ENCODE data around the gene HMCN2.

HMCN2 gene

GRCh38 chr9:130284249-130284625, 18.7 kb downstream of the HMCN2 start:
- H3K79me2 ChIP-seq (ENCODE audit: low read length) = no peaks in the 10 kb centered on the region
- no peak overlapping the region for H3K27ac ChIP-seq (ENCODE audit: low read length)
- no peak overlapping the region for H2AFZ ChIP-seq (ENCODE audit: low read depth, low read length)
- TF ChIP-seq CTCF (IDR thresholded peaks at IDR 0.05; ENCODE audit: low read depth, low read length) = no peak
- TF ChIP-seq EZH2phosphoT487 (IDR thresholded peaks at IDR 0.05; ENCODE audit: low read depth) = no peak
- no peaks in the 10 kb centered on the region for H3K36me3 ChIP-seq (replicated peaks; ENCODE audit: low read depth, low read length)
- no peaks in the 10 kb centered on the region for H3K4me1 ChIP-seq (ENCODE audit: low read length)
- H3K9me3 ChIP-seq (ENCODE audit: insufficient read depth, low read length) = no peaks in the 10 kb centered on the region
- H3K9ac ChIP-seq (ENCODE audit: low read length) = no peak overlapping the region
- no peak overlapping the region for H3K4me2 ChIP-seq (ENCODE audit: low read length)
- H3K27me3 ChIP-seq (ENCODE audit: low read depth, low read length) = peaks cover 17% of the 10 kb centered on the region
- no peak overlapping the region for H3K4me3 ChIP-seq (ENCODE audit: low read length)
- H4K20me1 ChIP-seq (ENCODE audit: insufficient read depth, low read length) = no peaks in the 10 kb centered on the region

GRCh38 chr9:130284690-130285089, 19.1 kb downstream of the HMCN2 start:
- no peaks in the 10 kb centered on the region for H3K79me2 ChIP-seq (ENCODE audit: low read length)
- H3K9ac ChIP-seq (ENCODE audit: low read length) = no peak overlapping the region
- no peaks in the 10 kb centered on the region for H3K9me3 ChIP-seq (ENCODE audit: insufficient read depth, low read length)
- no peak overlapping the region for H3K4me2 ChIP-seq (ENCODE audit: low read length)
- no peak overlapping the region for H2AFZ ChIP-seq (ENCODE audit: low read depth, low read length)
- no peak for TF ChIP-seq CTCF (IDR thresholded peaks at IDR 0.05; ENCODE audit: low read depth, low read length)
- no peak for TF ChIP-seq EZH2phosphoT487 (IDR thresholded peaks at IDR 0.05; ENCODE audit: low read depth)
- no peaks in the 10 kb centered on the region for H3K4me1 ChIP-seq (ENCODE audit: low read length)
- no peaks in the 10 kb centered on the region for H4K20me1 ChIP-seq (ENCODE audit: insufficient read depth, low read length)
- peaks cover 20% of the 10 kb centered on the region for H3K27me3 ChIP-seq (ENCODE audit: low read depth, low read length)
- no peak overlapping the region for H3K27ac ChIP-seq (ENCODE audit: low read length)
- no peaks in the 10 kb centered on the region for H3K36me3 ChIP-seq (replicated peaks; ENCODE audit: low read depth, low read length)
- H3K4me3 ChIP-seq (ENCODE audit: low read length) = no peak overlapping the region

GRCh38 chr9:130285271-130285670, 19.7 kb downstream of the HMCN2 start:
- no peak overlapping the region for H3K4me2 ChIP-seq (ENCODE audit: low read length)
- H4K20me1 ChIP-seq (ENCODE audit: insufficient read depth, low read length) = no peaks in the 10 kb centered on the region
- TF ChIP-seq EZH2phosphoT487 (IDR thresholded peaks at IDR 0.05; ENCODE audit: low read depth) (no peak), CTCF (IDR thresholded peaks at IDR 0.05; ENCODE audit: low read depth, low read length) (no peak)
- peaks cover 26% of the 10 kb centered on the region for H3K27me3 ChIP-seq (ENCODE audit: low read depth, low read length)
- H3K36me3 ChIP-seq (replicated peaks; ENCODE audit: low read depth, low read length) = no peaks in the 10 kb centered on the region
- no peak overlapping the region for H2AFZ ChIP-seq (ENCODE audit: low read depth, low read length)
- H3K9ac ChIP-seq (ENCODE audit: low read length) = no peak overlapping the region
- no peaks in the 10 kb centered on the region for H3K4me1 ChIP-seq (ENCODE audit: low read length)
- no peaks in the 10 kb centered on the region for H3K9me3 ChIP-seq (ENCODE audit: insufficient read depth, low read length)
- no peaks in the 10 kb centered on the region for H3K79me2 ChIP-seq (ENCODE audit: low read length)
- no peak overlapping the region for H3K4me3 ChIP-seq (ENCODE audit: low read length)
- H3K27ac ChIP-seq (ENCODE audit: low read length) = no peak overlapping the region

- no peak overlapping the region for H3K27ac ChIP-seq (ENCODE audit: low read length)
- no peaks in the 10 kb centered on the region for H3K79me2 ChIP-seq (ENCODE audit: low read length)
- no peak overlapping the region for H2AFZ ChIP-seq (ENCODE audit: low read depth, low read length)
- peaks cover 28% of the 10 kb centered on the region for H3K27me3 ChIP-seq (ENCODE audit: low read depth, low read length)
- H3K36me3 ChIP-seq (replicated peaks; ENCODE audit: low read depth, low read length) = no peaks in the 10 kb centered on the region
- no peak overlapping the region for H3K4me2 ChIP-seq (ENCODE audit: low read length)
- no peaks in the 10 kb centered on the region for H3K9me3 ChIP-seq (ENCODE audit: insufficient read depth, low read length)
- H3K4me3 ChIP-seq (ENCODE audit: low read length) = no peak overlapping the region
- H3K9ac ChIP-seq (ENCODE audit: low read length) = no peak overlapping the region
- no peak for TF ChIP-seq EZH2phosphoT487 (IDR thresholded peaks at IDR 0.05; ENCODE audit: low read depth)
- TF ChIP-seq CTCF (IDR thresholded peaks at IDR 0.05; ENCODE audit: low read depth, low read length) = no peak
- H4K20me1 ChIP-seq (ENCODE audit: insufficient read depth, low read length) = no peaks in the 10 kb centered on the region
- no peaks in the 10 kb centered on the region for H3K4me1 ChIP-seq (ENCODE audit: low read length)
Observed at GRCh38 chr9:130286072-130286770, 20.7 kb downstream of the HMCN2 start.

Measured in OCI-LY3 (cell line).